HG02798 (cell line): ENCODE measurements around the gene TM6SF1.
"Not testable (repeated sequence)": the region's sequence is repeated elsewhere in the genome, so short reads cannot be mapped to it uniquely, and the experiment has no call there.

Source experiments
- ATAC-seq: cut with Tn5 transposase; IDR thresholded peaks from one replicate; pipeline ENCODE4 v1.9.1; 2021; ENCODE audit warnings: mild to moderate bottlenecking; ENCODE audit not compliant: unreplicated experiment, poor library complexity

Gene TM6SF1

GRCh38 chr15:83114856-83115255, 7.4 kb downstream of the TM6SF1 start:
- ATAC-seq = no peak

GRCh38 chr15:83115410-83115809, 8.0 kb downstream of the TM6SF1 start:
- no peak for ATAC-seq

GRCh38 chr15:83115831-83116565, 8.6 kb downstream of the TM6SF1 start:
- peak; percentile 76 for ATAC-seq

GRCh38 chr15:83118291-83118827, 10.9 kb downstream of the TM6SF1 start:
- ATAC-seq = no peak

- ATAC-seq = no peak
Measured at GRCh38 chr15:83118968-83119367, 11.5 kb downstream of the TM6SF1 start.

GRCh38 chr15:83119968-83120581, 12.6 kb downstream of the TM6SF1 start:
- no peak for ATAC-seq

GRCh38 chr15:83123529-83123928, 16.1 kb downstream of the TM6SF1 start:
- ATAC-seq = no peak

- no peak for ATAC-seq
Measured at GRCh38 chr15:83127547-83128150, 20.2 kb downstream of the TM6SF1 start.

- ATAC-seq = no peak
Measured at GRCh38 chr15:83129791-83130190, 22.3 kb downstream of the TM6SF1 start.

- no peak for ATAC-seq
Measured at GRCh38 chr15:83132861-83133523, 25.5 kb downstream of the TM6SF1 start.

GRCh38 chr15:83142151-83142550, 34.7 kb downstream of the TM6SF1 start:
- not testable (repeated sequence) for ATAC-seq

- ATAC-seq = no peak
Measured at GRCh38 chr15:83144771-83145170, 37.3 kb downstream of the TM6SF1 start.

GRCh38 chr15:83153288-83153687, 45.8 kb downstream of the TM6SF1 start:
- no peak for ATAC-seq

GRCh38 chr15:83155942-83156341, 48.5 kb downstream of the TM6SF1 start:
- no peak for ATAC-seq

GRCh38 chr15:83158393-83158792, 50.9 kb downstream of the TM6SF1 start:
- no peak for ATAC-seq

- ATAC-seq = no peak
Measured at GRCh38 chr15:83160741-83161140, 53.3 kb downstream of the TM6SF1 start.

GRCh38 chr15:83163032-83163431, 55.6 kb downstream of the TM6SF1 start:
- ATAC-seq = no peak

- ATAC-seq = no peak
Measured at GRCh38 chr15:83164111-83164770, 56.8 kb downstream of the TM6SF1 start.

GRCh38 chr15:83164771-83165404, 57.4 kb downstream of the TM6SF1 start:
- no peak for ATAC-seq

GRCh38 chr15:83166218-83166617, 58.8 kb downstream of the TM6SF1 start:
- no peak for ATAC-seq
